Stimulated activated CD8-positive, alpha-beta memory T cell treated with anti-CD3 and anti-CD28 coated beads, Interleukin-4, amount 100 ng/mL, for 1 hour (primary cell): ENCODE data around the gene OTOP1.
"Not testable (repeated sequence)": the region's sequence is repeated elsewhere in the genome, so short reads cannot be mapped to it uniquely, and the experiment has no call there.

ENCODE experiments used
- DNase-seq, 2 donors: peaks; one replicate each; pipeline ENCODE4 v3.0.0-alpha.2; 2020; ENCODE audit warnings: low read depth in 2 of 2, low spot score in 1 of 2

Gene OTOP1

DNA sequence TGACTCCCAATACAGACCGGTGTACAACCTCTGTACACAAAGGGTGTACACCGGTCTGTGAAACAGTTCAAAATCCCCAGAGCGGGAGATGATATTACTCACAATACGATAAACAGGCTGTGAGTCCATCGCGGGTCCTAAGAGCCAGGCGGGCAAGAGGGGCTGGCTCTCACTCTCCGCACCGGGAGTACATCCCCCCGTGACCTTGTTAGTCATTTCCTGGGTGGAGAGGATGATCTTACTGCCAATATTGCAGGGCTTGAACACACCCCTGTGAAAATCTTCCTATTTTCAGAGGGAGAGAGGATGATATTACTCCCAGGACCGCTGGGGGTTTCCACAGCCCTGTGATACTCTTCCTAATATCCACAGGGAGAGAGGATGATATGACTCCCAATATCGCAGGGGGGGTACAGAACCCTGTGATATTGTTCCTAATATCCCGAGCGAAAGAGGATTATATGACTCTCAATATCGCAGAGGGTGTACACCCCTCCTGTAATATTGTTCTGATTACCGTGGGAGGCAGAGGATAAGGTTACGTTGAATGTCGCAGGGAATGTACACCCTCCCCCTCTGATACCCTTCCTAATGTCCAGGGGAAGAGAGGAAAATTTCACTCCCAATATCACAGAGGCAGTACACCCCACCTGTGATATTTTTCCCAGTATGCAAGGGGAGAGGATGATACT, 60.9 kb downstream of the OTOP1 start:
- DNase-seq: not testable (repeated sequence)

DNA sequence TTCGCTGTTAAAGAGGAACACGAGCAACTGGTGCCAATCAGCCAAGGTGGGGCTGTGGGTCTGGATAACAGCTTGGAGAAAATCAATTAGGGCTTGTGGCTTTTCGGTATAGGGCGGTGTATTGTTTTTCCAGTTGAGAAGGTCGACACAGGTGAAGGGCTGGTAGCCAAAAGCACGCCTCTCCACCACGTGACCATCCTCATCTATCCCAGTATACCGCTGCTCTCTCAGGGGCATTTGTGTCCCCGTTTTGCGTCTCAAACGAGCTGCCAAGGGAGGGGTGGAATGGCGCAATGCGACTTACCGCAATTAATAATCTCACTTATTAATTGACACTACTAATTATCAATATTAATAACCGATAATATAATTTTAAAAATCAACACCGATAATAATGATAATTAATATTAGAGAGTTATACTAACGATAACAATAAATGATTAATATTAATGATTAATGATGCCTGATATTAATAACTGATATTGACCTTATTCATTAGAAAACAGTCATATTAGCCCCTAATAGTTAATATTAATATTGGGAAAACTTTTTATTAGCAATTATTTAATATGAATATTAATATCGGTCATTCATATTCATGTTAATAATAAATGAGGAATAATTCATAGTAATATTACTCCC, 62.1 kb downstream of the OTOP1 start:
- DNase-seq: not testable (repeated sequence)

DNA sequence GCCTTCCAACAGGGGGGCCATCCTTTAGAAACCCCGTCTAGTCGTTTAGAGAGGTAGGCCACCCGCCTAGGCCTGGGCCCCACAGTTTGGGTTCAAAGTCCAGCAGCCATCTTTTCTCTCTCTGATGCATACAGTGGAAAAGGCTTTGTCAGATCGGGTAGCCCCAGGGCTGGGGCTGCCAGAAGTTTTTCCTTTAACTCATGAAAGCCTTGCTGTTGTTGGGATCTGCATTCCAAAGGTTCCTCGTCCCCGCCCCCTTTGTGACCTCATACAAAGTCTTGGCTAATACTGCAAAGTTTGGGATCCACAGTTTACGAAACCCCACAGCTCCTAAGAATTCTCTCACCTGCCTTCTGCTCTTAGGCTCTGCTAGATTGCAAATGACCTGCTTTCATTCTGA, 64.5 kb downstream of the OTOP1 start:
- not testable (repeated sequence) for DNase-seq

DNA sequence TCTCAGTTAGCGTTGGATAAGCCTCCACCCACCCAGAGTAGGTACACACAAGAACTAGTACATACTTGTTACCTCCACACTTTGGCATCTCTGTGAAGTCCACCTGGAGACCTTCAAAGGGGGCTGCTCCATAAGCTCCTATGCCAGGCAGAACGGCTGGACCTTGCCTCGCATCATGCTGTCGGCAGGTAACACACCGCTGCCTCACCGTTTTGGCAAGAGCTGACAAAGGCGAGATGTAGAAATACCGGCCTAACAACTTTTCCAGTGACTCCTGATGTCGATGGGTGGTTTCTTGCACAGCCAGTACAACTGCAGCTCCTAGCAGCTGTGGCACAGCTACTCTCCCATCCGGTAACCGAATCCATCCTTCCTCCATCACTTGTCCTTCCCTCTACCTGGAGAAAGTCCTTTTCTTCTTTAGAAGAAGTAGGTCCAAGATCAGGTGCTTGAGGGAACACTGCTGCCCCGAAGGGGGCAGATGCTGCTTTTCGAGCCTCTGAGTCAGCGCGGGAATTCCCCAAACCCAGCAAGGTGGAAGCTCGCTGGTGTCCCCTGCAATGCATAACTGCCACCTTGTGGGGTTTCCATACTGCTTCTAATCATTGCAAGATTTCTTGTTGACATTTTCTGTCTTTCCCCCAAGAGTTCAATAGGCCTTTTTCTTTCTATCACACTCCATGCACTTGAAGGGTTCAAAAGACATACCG, 65.6 kb downstream of the OTOP1 start:
- DNase-seq: not testable (repeated sequence)

DNA sequence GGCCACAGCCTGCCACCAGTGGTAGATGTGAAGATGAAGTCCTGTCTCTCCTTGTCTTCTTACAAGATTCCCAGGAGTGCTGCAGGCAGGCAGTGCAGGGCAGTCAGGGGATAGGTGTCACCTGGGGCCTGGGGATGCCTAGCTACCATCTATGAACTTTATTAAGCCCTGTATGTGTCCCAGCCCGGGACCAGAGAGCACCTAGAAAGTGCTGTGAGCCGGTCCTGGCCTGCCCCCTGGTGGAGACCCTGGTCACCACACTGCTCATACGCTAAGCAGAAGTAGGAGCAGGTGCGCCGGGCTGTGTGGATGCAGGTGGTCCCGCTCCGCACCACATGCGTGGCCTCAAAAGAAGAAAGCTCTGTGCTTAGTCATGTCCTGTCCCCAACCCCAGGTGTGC, 81.1 kb downstream of the OTOP1 start:
- not testable (repeated sequence) for DNase-seq

DNA sequence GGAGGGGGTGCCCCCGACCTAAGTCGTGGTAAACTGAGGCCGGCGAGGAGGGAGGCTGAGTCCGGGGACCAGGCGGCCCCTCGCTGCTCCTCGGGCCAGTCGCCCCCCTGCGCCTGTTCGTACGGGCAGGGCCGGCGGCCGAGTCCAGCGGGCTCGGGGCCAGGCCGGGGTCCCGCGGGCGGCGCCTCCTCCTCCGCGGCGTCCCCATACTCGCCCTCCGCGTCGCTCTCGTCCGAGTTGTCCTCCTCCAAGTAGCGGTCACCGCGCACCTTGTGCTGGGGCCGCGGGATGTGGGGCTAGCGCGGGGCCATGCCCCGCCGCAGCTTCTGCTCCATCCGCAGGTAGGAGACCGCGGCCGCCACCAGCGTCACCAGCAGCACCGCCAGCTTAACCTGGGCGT, 83.4 kb downstream of the OTOP1 start:
- not testable (repeated sequence) for DNase-seq

DNA sequence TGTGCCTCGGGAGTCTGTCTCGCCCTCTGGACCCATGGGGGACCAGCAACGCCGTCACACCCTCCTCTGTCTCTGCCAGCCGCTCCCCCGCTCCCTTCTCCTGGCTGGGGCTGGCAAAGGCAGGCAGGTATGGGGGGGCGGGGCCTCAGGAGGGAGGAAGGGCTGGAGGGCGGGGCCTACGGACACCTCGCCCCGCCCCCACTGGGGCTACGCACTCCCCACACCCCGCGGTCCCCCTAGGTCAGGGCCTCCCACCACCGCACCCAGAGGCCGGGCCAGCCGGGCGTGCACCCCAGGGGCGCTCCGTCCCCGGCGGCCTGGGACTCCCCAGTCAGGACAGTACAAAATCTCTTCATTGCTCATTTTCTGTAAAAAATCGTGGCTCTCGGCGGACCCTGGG, 84.0 kb downstream of the OTOP1 start:
- DNase-seq: not testable (repeated sequence)

DNA sequence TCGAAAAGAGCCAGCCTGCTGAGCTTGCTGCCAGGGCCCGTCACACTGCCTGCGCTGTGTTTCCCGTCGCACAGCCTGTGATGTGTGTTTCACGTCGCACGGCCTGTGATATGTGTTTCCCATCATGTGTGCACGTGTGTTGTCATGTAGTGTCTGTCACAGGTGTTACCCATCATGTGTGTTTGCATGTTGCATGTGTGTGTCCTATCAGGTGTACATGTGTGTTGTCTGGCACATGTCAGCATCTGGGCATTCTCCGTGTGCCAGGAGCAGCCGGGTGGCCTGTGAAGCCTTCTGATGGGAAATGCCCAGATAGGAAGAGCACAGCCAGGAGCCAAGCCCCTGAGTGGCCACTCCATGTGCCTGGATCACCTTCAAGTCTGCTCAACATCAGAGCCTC, 85.5 kb downstream of the OTOP1 start:
- DNase-seq: not testable (repeated sequence)
